ENCODE results near the gene PCK2.
A peak's percentile ranks its signal among the peaks of the same experiment; 100 is the strongest.
"Not testable (repeated sequence)": the region's sequence is repeated elsewhere in the genome, so short reads cannot be mapped to it uniquely, and the experiment has no call there.

The PCK2 gene

GRCh38 chr14:24093901-24094840 is at the start of gene PCK2:
PCK2 (plus strand) TSS chr14:24094311; CDS start chr14:24094406, 95 bp downstream.
- peak; percentile 93 for DNase-seq

DNA sequence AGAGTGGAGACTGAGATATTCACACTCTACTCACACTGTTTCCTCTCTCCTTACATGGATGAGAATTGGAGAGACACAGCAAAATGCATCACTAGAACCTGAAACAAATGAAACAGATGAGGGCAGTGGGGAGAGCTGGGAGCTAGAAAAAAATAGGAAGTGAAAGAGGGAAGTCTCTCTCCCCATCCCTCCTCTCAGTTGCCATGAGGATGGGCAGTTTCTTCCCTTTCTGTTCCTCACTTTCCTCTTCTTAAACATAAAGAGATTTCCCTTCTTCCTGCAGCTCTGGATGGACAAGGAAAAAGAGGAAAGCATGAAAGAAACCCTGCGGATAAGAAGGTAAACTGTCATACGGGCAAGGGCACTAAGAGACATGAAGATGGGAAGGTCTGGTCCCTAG is 45.1 kb upstream of the PCK2 start:
- not testable (repeated sequence) for DNase-seq

- not testable (repeated sequence) for DNase-seq
Measured at GRCh38 chr14:24050753-24051152, 43.4 kb upstream of the PCK2 start.

GRCh38 chr14:24051176-24051788 is 42.8 kb upstream of the PCK2 start:
- no peak for DNase-seq

DNA sequence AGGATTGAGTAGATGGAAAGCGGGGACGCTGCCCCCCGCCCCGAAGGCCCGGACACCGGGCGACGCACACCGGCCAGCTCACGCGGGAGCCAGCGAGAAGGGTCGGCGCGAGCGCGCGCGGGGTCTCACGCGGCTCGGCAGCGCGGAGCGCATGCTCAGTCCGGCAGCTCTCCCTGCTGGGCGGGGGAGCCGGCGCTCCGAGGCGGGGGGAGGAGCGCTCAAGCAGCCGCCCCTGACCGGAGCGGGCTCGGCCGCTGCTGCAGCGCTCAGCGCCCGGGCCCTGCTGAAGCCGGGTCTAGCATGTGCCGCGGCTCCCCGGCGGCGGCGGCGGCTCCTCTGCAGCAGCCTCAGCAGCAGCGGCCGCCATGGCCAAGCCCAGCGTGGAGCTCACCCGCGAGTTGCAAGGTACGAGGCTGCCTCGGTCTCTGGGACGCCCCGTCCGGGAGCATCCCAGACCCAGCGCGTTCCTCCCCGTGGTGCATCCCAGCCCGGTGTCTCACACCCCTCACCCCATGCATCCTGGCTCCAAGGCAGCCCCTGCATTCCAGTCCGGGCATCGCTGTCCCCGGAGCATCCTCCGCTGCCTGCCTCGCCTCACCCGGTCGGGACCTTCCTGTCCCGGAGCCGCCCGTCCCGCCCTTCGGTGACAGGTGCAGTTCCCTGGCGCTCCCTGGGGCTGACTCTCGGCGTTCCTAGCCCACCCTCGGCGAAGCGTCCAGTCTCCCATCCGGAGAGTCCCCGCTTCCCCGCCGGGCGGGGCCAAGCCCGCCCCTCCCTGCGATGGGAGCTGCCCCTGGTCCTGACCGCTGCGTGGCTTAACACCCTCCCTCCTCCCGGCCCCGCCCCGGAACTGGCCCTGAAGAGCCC is 42.1 kb upstream of the PCK2 start, which contains the start of gene CARMIL3:
Gene CARMIL3 (plus strand): TSS at position 221 of the 867 bp plus-strand sequence. CDS start 145 bp downstream, at position 366.
- peak; percentile 60 for DNase-seq

GRCh38 chr14:24052656-24053547 is 41.2 kb upstream of the PCK2 start:
- no peak for DNase-seq

GRCh38 chr14:24053548-24054323 is 40.4 kb upstream of the PCK2 start:
- DNase-seq = no peak

DNA sequence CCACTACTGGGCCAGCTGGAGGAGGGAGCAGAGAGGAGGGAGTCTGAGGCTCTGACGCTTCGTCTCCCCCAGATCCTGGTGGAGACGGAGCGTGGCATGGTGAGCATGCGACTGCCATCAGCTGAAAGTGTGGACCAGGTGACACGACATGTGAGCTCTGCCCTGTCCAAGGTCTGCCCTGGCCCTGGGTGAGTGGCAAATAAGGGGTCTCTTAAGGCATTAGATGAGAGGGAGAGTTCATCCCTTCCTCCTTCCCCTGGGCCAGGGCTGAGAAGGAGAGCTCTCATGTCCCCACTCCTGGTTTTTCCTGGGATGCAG is 39.8 kb upstream of the PCK2 start:
- DNase-seq = no peak

DNA sequence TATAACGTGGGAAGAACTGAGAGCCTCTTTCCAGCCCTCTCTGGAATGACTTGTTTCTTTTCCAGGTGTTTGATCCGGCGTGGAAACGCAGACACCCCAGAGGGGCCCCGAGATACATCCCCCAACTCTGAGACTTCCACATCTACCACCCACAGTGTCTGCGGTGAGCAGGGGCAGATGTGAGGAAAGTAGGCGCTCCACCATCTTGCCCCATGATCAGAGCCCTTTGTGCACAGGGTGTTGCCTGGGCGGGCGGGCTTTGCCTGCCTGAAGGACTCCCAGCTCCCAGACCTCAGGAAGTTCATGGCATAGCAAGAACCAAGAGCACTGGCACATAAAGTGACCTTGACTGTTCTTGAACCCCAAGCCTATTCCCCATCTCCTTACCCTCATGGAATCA is 39.5 kb upstream of the PCK2 start:
- DNase-seq = no peak

GRCh38 chr14:24055971-24056799 is 37.9 kb upstream of the PCK2 start:
- no peak for DNase-seq

DNA sequence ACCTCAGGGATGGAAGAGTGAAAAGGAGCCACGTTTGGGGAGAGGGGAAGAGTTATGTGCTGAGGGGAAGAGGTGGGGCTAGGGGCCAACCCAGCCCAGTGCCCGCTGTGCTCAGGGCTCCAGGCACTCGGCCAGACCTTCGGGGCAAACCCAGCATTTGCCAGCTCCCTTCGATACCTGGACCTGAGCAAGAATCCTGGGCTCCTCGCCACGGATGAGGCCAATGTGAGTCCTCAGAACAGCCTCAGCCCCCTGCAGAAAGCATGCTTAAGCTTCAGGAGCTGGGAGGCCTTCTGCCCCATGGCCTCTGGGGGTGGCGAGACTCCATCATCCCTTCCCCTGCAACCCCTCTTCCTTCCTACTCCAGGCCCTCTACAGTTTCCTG is 37.3 kb upstream of the PCK2 start:
- DNase-seq = no peak

DNA sequence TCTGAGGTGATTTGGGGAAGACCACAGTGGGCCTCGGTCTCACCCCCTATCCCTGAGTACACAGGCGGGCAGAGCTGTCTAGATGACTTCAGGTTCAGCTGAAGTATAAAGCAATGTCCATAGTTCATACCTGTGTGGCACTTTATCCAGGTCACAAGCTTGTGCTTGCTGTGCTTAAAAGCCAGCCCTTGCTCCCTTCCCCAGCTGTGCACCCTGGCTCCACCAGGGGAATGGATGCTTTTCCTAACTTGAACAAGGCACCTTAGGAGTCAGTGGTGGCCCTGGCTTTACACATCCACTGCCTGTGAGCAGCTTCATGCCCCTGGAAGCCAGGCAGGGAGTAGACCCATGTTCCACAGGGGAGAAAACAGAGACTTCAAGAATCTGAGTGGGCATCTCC is 36.8 kb upstream of the PCK2 start:
- DNase-seq = no peak

- no peak for DNase-seq
Measured at GRCh38 chr14:24057867-24058259, 36.2 kb upstream of the PCK2 start.

- DNase-seq = peak; percentile 30
Measured at GRCh38 chr14:24058260-24058950, 35.7 kb upstream of the PCK2 start.

DNA sequence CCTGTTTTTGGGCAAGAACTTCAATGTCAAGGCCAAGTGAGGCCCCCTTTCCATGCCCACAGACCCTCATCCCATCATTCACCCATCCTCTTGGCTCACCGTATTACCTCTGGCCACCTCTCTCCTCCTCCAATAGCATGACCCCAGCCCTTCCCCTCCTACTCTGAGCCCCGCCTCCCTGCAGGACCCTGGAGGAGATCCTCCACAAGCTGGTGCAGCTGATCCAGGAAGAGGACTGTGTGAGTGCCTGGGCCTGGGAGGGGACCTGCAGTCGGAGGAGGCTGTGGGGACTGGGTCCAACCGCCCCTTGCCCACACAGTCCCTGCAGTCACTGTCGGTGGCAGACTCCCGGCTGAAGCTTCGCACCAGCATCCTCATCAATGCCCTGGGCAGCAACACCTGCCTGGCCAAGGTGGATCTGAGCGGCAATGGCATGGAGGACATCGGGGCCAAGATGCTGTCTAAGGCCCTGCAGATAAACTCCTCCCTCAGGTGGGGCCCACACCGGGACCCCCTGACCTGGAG is 35.1 kb upstream of the PCK2 start:
- no peak for DNase-seq

DNA sequence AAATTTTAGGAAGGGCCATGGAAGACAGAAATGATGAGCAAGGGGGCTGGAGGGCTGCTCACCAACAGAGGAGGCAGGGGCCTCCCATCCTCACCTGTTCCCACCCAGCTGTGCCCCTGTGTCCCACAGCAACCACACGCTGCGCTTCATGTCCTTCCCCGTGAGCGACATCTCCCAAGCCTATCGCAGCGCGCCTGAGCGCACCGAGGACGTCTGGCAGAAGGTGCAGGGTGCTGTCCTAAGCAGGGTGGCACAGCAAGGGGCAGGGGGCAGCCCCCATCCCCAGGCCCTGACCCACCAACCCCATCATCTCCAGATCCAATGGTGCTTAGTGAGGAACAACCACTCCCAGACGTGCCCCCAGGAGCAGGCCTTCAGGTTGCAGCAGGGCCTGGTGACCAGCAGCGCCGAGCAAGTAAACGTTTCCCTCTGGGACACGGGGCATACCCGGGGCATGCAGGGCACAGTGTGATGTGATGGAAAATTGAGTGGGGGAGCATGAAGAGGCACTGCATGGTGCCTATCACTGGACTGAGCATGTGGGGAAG is 34.2 kb upstream of the PCK2 start:
- no peak for DNase-seq

DNA sequence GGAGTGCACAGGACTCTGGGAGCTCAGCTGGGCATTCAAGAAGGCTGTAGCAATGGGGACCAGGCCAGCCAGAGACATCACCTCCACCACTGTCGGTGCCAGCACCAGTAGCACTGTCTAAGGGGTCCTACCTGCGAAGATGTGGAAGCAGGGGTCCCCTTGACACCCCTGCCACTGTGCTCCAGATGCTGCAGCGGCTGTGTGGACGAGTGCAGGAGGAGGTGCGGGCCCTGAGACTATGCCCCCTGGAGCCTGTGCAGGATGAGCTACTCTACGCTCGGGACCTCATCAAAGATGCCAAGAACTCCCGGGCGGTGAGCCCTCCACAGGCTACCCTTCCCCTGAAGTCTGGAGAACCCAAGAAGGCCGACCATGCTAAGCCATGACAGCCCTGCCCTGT is 33.7 kb upstream of the PCK2 start:
- DNase-seq = no peak

GRCh38 chr14:24060984-24061913 is 32.9 kb upstream of the PCK2 start:
- no peak for DNase-seq
